BLaER1 (cell line): Measurements from ENCODE around the gene DEPDC5.
A peak's percentile ranks its signal among the peaks of the same experiment; 100 is the strongest.

Experiments used
- H3K27ac ChIP-seq: shearing (Covaris generic); formaldehyde crosslinking; 2 replicates; pipeline ENCODE4 v1.8.1; 2022
- H3K27me3 ChIP-seq: shearing (Covaris generic); formaldehyde crosslinking; 2 replicates; pipeline ENCODE4 v1.8.1; 2022
- H3K36me3 ChIP-seq: shearing (Covaris generic); formaldehyde crosslinking; 2 replicates; pipeline ENCODE4 v1.8.1; 2022
- H3K4me1 ChIP-seq: shearing (Covaris generic); formaldehyde crosslinking; 2 replicates; pipeline ENCODE4 v1.8.1; 2022
- H3K4me2 ChIP-seq: shearing (Covaris generic); formaldehyde crosslinking; 2 replicates; pipeline ENCODE4 v1.8.1; 2022
- H3K4me3 ChIP-seq: shearing (Covaris generic); formaldehyde crosslinking; 2 replicates; pipeline ENCODE4 v1.8.1; 2022
- H3K9ac ChIP-seq: shearing (Covaris generic); formaldehyde crosslinking; 2 replicates; pipeline ENCODE4 v1.8.1; 2022
- H3K9me3 ChIP-seq: shearing (Covaris generic); formaldehyde crosslinking; 2 replicates; pipeline ENCODE4 v1.8.1; 2022
- H4K20me1 ChIP-seq: shearing (Covaris generic); formaldehyde crosslinking; 2 replicates; pipeline ENCODE4 v1.8.1; 2022
- Cebpa-rat ChIP-seq: shearing (Covaris generic); IDR thresholded peaks from 2 replicates; pipeline ENCODE4 v1.8.1; 2022

Gene DEPDC5

GRCh38 chr22:31917227-31917921 lies 163.6 kb downstream of the DEPDC5 start:
- Histone ChIP-seq H3K9me3 (no peaks in the 10 kb centered on the region), H3K36me3 (no peaks in the 10 kb centered on the region), H3K27ac (peak overlapping the region; percentile 36), H3K4me3 (no peak overlapping the region), H3K9ac (peak overlapping the region; percentile 43; the same call in 1 of the 2 replicates), H3K4me1 (peaks cover 31% of the 10 kb centered on the region), H3K27me3 (no peaks in the 10 kb centered on the region), H4K20me1 (no peaks in the 10 kb centered on the region), H3K4me2 (peak overlapping the region; percentile 75)
- TF ChIP-seq Cebpa-rat: no peak

- no peak for TF ChIP-seq Cebpa-rat
- no peaks in the 10 kb centered on the region for H4K20me1 ChIP-seq
- H3K4me1 ChIP-seq: peaks cover 49% of the 10 kb centered on the region
- no peaks in the 10 kb centered on the region for H3K9me3 ChIP-seq
- H3K36me3 ChIP-seq: no peaks in the 10 kb centered on the region
- no peak overlapping the region for H3K9ac ChIP-seq
- no peak overlapping the region for H3K4me3 ChIP-seq
- no peaks in the 10 kb centered on the region for H3K27me3 ChIP-seq
- H3K27ac ChIP-seq: no peak overlapping the region
- no peak overlapping the region for H3K4me2 ChIP-seq
These were observed 165.9 kb downstream of the DEPDC5 start for GRCh38 chr22:31919730-31920129.

GRCh38 chr22:31920306-31920705 lies 166.5 kb downstream of the DEPDC5 start:
- Histone ChIP-seq H3K36me3 (no peaks in the 10 kb centered on the region), H3K27me3 (no peaks in the 10 kb centered on the region), H3K9me3 (no peaks in the 10 kb centered on the region), H4K20me1 (no peaks in the 10 kb centered on the region), H3K4me3 (no peak overlapping the region), H3K4me2 (no peak overlapping the region), H3K4me1 (peaks cover 49% of the 10 kb centered on the region), H3K27ac (no peak overlapping the region), H3K9ac (no peak overlapping the region)
- TF ChIP-seq Cebpa-rat: no peak

GRCh38 chr22:31921106-31921505 lies 167.3 kb downstream of the DEPDC5 start:
- H3K9ac ChIP-seq: no peak overlapping the region
- H3K4me1 ChIP-seq: peaks cover 47% of the 10 kb centered on the region

GRCh38 chr22:31922534-31922933 lies 168.7 kb downstream of the DEPDC5 start:
- TF ChIP-seq Cebpa-rat: no peak
- no peaks in the 10 kb centered on the region for H3K27me3 ChIP-seq
- H3K4me3 ChIP-seq: no peak overlapping the region
- H3K9ac ChIP-seq: no peak overlapping the region
- H3K4me2 ChIP-seq: peak overlapping the region; percentile 53; the same call in 1 of the 2 replicates
- H3K36me3 ChIP-seq: no peaks in the 10 kb centered on the region
- H3K4me1 ChIP-seq: peaks cover 33% of the 10 kb centered on the region
- no peaks in the 10 kb centered on the region for H3K9me3 ChIP-seq
- no peak overlapping the region for H3K27ac ChIP-seq
- H4K20me1 ChIP-seq: no peaks in the 10 kb centered on the region

More at GRCh38 chr22:31921106-31921505, 167.3 kb downstream of the DEPDC5 start:
- no peaks in the 10 kb centered on the region for H4K20me1 ChIP-seq
- no peak overlapping the region for H3K4me2 ChIP-seq
- no peak for TF ChIP-seq Cebpa-rat
- no peaks in the 10 kb centered on the region for H3K27me3 ChIP-seq
- no peaks in the 10 kb centered on the region for H3K36me3 ChIP-seq
- H3K27ac ChIP-seq: no peak overlapping the region
- H3K4me3 ChIP-seq: no peak overlapping the region
- H3K9me3 ChIP-seq: no peaks in the 10 kb centered on the region

- Histone ChIP-seq H3K27me3 (no peaks in the 10 kb centered on the region), H4K20me1 (no peaks in the 10 kb centered on the region), H3K4me1 (peaks cover 27% of the 10 kb centered on the region), H3K9me3 (no peaks in the 10 kb centered on the region), H3K36me3 (no peaks in the 10 kb centered on the region), H3K27ac (no peak overlapping the region), H3K4me3 (no peak overlapping the region), H3K4me2 (peak overlapping the region; percentile 53), H3K9ac (no peak overlapping the region; the same call in 1 of the 2 replicates)
- no peak for TF ChIP-seq Cebpa-rat
These were observed 169.3 kb downstream of the DEPDC5 start for GRCh38 chr22:31923136-31923535.

- peak overlapping the region; percentile 53 for H3K4me2 ChIP-seq
- H3K27me3 ChIP-seq: no peaks in the 10 kb centered on the region
- H3K4me3 ChIP-seq: no peak overlapping the region
- peaks cover 21% of the 10 kb centered on the region for H3K4me1 ChIP-seq
- no peak overlapping the region for H3K27ac ChIP-seq
- H4K20me1 ChIP-seq: no peaks in the 10 kb centered on the region
- TF ChIP-seq Cebpa-rat: no peak
- H3K9me3 ChIP-seq: no peaks in the 10 kb centered on the region
- no peaks in the 10 kb centered on the region for H3K36me3 ChIP-seq
- H3K9ac ChIP-seq: no peak overlapping the region
These were observed 169.9 kb downstream of the DEPDC5 start for GRCh38 chr22:31923747-31924146.

GRCh38 chr22:31925056-31925455 lies 171.2 kb downstream of the DEPDC5 start:
- H4K20me1 ChIP-seq: no peaks in the 10 kb centered on the region
- peaks cover 27% of the 10 kb centered on the region for H3K4me1 ChIP-seq
- no peak for TF ChIP-seq Cebpa-rat
- no peak overlapping the region for H3K27ac ChIP-seq
- H3K9ac ChIP-seq: no peak overlapping the region
- no peaks in the 10 kb centered on the region for H3K27me3 ChIP-seq
- no peak overlapping the region for H3K4me2 ChIP-seq
- no peaks in the 10 kb centered on the region for H3K36me3 ChIP-seq
- no peaks in the 10 kb centered on the region for H3K9me3 ChIP-seq
- H3K4me3 ChIP-seq: no peak overlapping the region

GRCh38 chr22:31926024-31926423 lies 172.2 kb downstream of the DEPDC5 start:
- Histone ChIP-seq H3K9ac (no peak overlapping the region), H3K36me3 (no peaks in the 10 kb centered on the region), H3K9me3 (no peaks in the 10 kb centered on the region), H4K20me1 (no peaks in the 10 kb centered on the region), H3K27me3 (no peaks in the 10 kb centered on the region), H3K4me1 (peaks cover 27% of the 10 kb centered on the region), H3K27ac (no peak overlapping the region), H3K4me3 (no peak overlapping the region), H3K4me2 (no peak overlapping the region)
- TF ChIP-seq Cebpa-rat: no peak

- H3K4me3 ChIP-seq: no peak overlapping the region
- H3K27me3 ChIP-seq: no peaks in the 10 kb centered on the region
- TF ChIP-seq Cebpa-rat: no peak
- H4K20me1 ChIP-seq: no peaks in the 10 kb centered on the region
- no peaks in the 10 kb centered on the region for H3K36me3 ChIP-seq
- no peak overlapping the region for H3K4me2 ChIP-seq
- H3K4me1 ChIP-seq: peaks cover 27% of the 10 kb centered on the region
- no peak overlapping the region for H3K9ac ChIP-seq
- no peaks in the 10 kb centered on the region for H3K9me3 ChIP-seq
- H3K27ac ChIP-seq: no peak overlapping the region
These were observed 173.2 kb downstream of the DEPDC5 start for GRCh38 chr22:31926969-31927368.
